Nephron progenitor cell (in vitro differentiated cells): Measurements from ENCODE around the gene FLRT2.

Source experiments
- DNase-seq: peaks from one replicate; pipeline ENCODE4 v3.0.0; 2021
- H3K27ac Mint-ChIP-seq: 2 replicates; pipeline ENCODE4 v1.8.0; 2021; ENCODE audit warnings: mild to moderate bottlenecking, moderate library complexity, mixed read lengths
- H3K27me3 Mint-ChIP-seq: 2 replicates; pipeline ENCODE4 v1.8.0; 2021; ENCODE audit warnings: mild to moderate bottlenecking, low read depth, mixed read lengths; ENCODE audit not compliant: poor library complexity
- H3K36me3 Mint-ChIP-seq: 2 replicates; pipeline ENCODE4 v1.8.0; 2021; ENCODE audit warnings: low read depth, mixed read lengths
- H3K4me1 Mint-ChIP-seq: 2 replicates; pipeline ENCODE4 v1.8.0; 2021; ENCODE audit warnings: mixed read lengths
- H3K4me3 Mint-ChIP-seq: 2 replicates; pipeline ENCODE4 v1.8.0; 2021; ENCODE audit warnings: mild to moderate bottlenecking, moderate library complexity, mixed read lengths
- H3K9me3 Mint-ChIP-seq: 2 replicates; pipeline ENCODE4 v1.8.0; 2021; ENCODE audit warnings: mild to moderate bottlenecking, moderate library complexity, mixed read lengths
- CTCF ChIP-seq: fragments of 200-600 bp; sonication (generic); IDR thresholded peaks from 2 replicates; pipeline ENCODE4 v1.5.0; 2021; ENCODE audit warnings: antibody characterized with exemption

FLRT2 gene

GRCh38 chr14:85527445-85528035 is 2.4 kb upstream of the FLRT2 start:
- no peak for DNase-seq
- TF ChIP-seq CTCF, result no peak
- peaks cover 58% of the 10 kb centered on the region for H3K4me1 Mint-ChIP-seq
- H3K27me3 Mint-ChIP-seq, result peaks cover 42% of the 10 kb centered on the region
- no peak overlapping the region for H3K27ac Mint-ChIP-seq
- H3K4me3 Mint-ChIP-seq, result no peak overlapping the region
- H3K36me3 Mint-ChIP-seq, result no peaks in the 10 kb centered on the region
- no peaks in the 10 kb centered on the region for H3K9me3 Mint-ChIP-seq

GRCh38 chr14:85528080-85528896 is 1.7 kb upstream of the FLRT2 start:
- peak; percentile 37 for TF ChIP-seq CTCF
- peak; percentile 36 for DNase-seq
- Mint-ChIP-seq H3K27me3 (peaks cover 46% of the 10 kb centered on the region), H3K27ac (no peak overlapping the region), H3K4me3 (peak overlapping the region; percentile 88), H3K36me3 (no peaks in the 10 kb centered on the region), H3K4me1 (peaks cover 62% of the 10 kb centered on the region), H3K9me3 (no peaks in the 10 kb centered on the region)

GRCh38 chr14:85528897-85529631 is 880 bp upstream of the FLRT2 start:
- DNase-seq, result no peak
- no peaks in the 10 kb centered on the region for H3K9me3 Mint-ChIP-seq
- peaks cover 63% of the 10 kb centered on the region for H3K4me1 Mint-ChIP-seq
- H3K36me3 Mint-ChIP-seq, result no peaks in the 10 kb centered on the region
- no peak for TF ChIP-seq CTCF
- H3K27me3 Mint-ChIP-seq, result peaks cover 50% of the 10 kb centered on the region
- no peak overlapping the region for H3K27ac Mint-ChIP-seq
- peak overlapping the region; percentile 88 for H3K4me3 Mint-ChIP-seq

- TF ChIP-seq CTCF, result no peak
- Mint-ChIP-seq H3K9me3 (no peaks in the 10 kb centered on the region), H3K4me1 (peaks cover 72% of the 10 kb centered on the region), H3K4me3 (peak overlapping the region; percentile 88), H3K27ac (no peak overlapping the region), H3K36me3 (no peaks in the 10 kb centered on the region), H3K27me3 (peaks cover 63% of the 10 kb centered on the region)
- DNase-seq, result no peak
These were observed 682 bp downstream of the FLRT2 start for GRCh38 chr14:85530626-85531025.

DNA sequence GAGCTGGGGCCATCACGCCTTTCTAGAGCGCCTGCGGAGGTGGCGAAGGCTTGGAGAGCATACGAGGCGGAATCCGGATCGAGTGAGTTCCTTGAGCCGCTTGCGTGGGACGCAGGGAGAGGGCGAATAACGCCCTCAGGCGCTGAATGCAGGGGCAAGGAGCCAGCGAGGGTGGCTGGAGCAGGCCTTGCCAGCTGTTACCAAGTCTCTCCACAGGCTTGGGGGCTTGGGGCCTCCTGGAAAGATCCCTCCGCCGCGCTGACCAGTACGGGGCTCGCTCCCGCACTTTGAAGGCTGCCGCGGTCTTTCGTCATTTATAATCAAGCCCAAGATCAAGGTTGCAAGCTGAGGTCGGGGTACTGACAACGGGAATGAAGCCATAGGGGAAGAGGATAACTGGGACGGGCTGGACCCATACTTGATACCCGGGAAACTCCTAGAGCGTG is 1.2 kb downstream of the FLRT2 start:
- no peaks in the 10 kb centered on the region for H3K9me3 Mint-ChIP-seq
- no peak overlapping the region for H3K27ac Mint-ChIP-seq
- H3K4me3 Mint-ChIP-seq, result peak overlapping the region; percentile 88
- TF ChIP-seq CTCF, result no peak
- peaks cover 76% of the 10 kb centered on the region for H3K4me1 Mint-ChIP-seq
- peak; percentile 50 for DNase-seq
- H3K36me3 Mint-ChIP-seq, result no peaks in the 10 kb centered on the region
- H3K27me3 Mint-ChIP-seq, result peaks cover 68% of the 10 kb centered on the region
